Measurements from ENCODE around the gene ING2. TPM values are rescaled to one million over a fixed set of nuclear protein-coding genes. Genes with fewer than 3 reads are reported as not detected.

The ING2 gene
- total RNA-seq, 4 donors from 2014 or later, result 9.2 to 13.3 (median 11.0) TPM

- WGBS, 2 donors, result 63 to 66% methylated on average over 12 of the region's 12 CpGs
- H3K4me3 ChIP-seq (ENCODE audit: low read depth, poor library complexity, severe bottlenecking), result no peak overlapping the region
- intact Hi-C loops (cut with DNase I; ENCODE audit: low total_unique reads), result no loop called here
- TF ChIP-seq CTCF (IDR thresholded peaks at IDR 0.05) (no peak), POLR2A (IDR thresholded peaks at IDR 0.05) (no peak)
- no peak for DNase-seq (ENCODE audit: low spot score in 2 of 2)
Observed at GRCh38 chr4:183558873-183559272, 54.0 kb downstream of the ING2 start.

- H3K4me3 ChIP-seq (ENCODE audit: low read depth, poor library complexity, severe bottlenecking), result no peak overlapping the region
- intact Hi-C loops (cut with DNase I; ENCODE audit: low total_unique reads), result no loop called here
- TF ChIP-seq CTCF (IDR thresholded peaks at IDR 0.05) (no peak), POLR2A (IDR thresholded peaks at IDR 0.05) (no peak)
- DNase-seq (ENCODE audit: low spot score in 2 of 2), result no peak
- WGBS, 2 donors, result 57 to 67% methylated on average over 4 of the region's 4 CpGs
Observed at GRCh38 chr4:183561905-183562304, 57.0 kb downstream of the ING2 start.

Other genes with a start within 250 kb of the ING2 start
- not detected for gene CLDN22, start 184.8 kb upstream of the ING2 start, total RNA-seq
- gene CLDN24, start 182.6 kb upstream of the ING2 start, total RNA-seq, result not detected
- gene CDKN2AIP, start 60.4 kb upstream of the ING2 start, total RNA-seq, result 10 to 100 TPM; 20.9 to 30.8 (median 26.1) TPM
- 10 to 100 TPM in 3 of 4 donors, 1 to 10 TPM in 1; 8.5 to 18.9 (median 13.7) TPM for gene RWDD4, start 154.1 kb downstream of the ING2 start, total RNA-seq
- gene TRAPPC11, start 154.2 kb downstream of the ING2 start, total RNA-seq, result 10 to 100 TPM; 30.3 to 41.7 (median 34.0) TPM